Breast epithelium (tissue), 3 donors: ENCODE data around the gene PLPPR2.

Experiments used
- CTCF ChIP-seq, 3 donors: fragments of 450-650 bp; IDR thresholded peaks; one replicate each; pipeline ENCODE4 v1.5.1; 2016 to 2017; ENCODE audit warnings: antibody characterized with exemption in 3 of 3, mild to moderate bottlenecking in 3 of 3, moderate library complexity in 3 of 3
- POLR2AphosphoS5 ChIP-seq, 3 donors: sonication (generic); formaldehyde crosslinking; IDR thresholded peaks; one replicate each; pipeline ENCODE4 v1.6.1; 2017; ENCODE audit warnings: antibody characterized with exemption in 3 of 3

DNA sequence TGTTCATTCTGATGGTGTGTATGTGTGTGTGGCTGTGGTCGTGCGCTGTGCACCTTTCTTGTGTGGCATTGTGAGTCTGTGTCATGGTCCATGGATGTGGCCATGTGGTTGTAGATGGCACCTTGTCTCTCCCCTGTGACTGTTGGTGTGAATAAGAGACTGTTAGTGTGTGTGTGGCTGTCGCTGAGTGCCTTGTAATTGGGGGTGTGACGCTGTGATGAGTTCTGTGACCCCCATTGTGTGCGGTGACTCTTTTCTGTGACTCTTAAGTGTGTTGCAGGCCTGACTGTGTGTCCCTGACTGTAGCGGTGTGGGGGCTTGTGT, 804 bp downstream of the PLPPR2 start:
- TF ChIP-seq CTCF (IDR thresholded peaks at IDR 0.05) (no peak), POLR2AphosphoS5 (IDR thresholded peaks at IDR 0.05) (no peak)
